NCI-H1694 treated with DMSO at 0.1 percent for 48 hours (cell line): ENCODE data around the gene BTBD1.
"Not testable (repeated sequence)": the region's sequence is repeated elsewhere in the genome, so short reads cannot be mapped to it uniquely, and the experiment has no call there.

Experiments
- DNase-seq: peaks from one replicate; lab custom pipeline; 2025; lab: John Stamatoyannopoulos, UW

Gene BTBD1

GRCh38 chr15:83092309-83092976 lies 25.4 kb upstream of the BTBD1 start:
- no peak for DNase-seq

DNA sequence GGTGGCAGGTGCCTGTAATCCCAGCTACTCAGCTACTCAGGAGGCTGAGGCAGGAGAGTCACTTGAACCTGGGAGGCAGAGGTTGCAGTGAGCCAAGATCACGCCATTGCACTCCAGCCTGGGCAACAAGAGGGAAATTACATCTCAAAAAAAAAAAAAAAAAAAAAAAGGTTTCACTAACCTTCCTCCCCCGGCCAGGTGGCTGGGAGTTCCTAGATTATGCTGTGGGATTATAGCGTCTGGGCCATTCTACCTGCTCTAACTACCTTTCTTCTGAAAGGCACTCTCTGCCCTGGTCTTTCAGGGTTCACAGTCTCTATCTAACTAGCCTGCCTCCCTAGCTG lies 24.9 kb upstream of the BTBD1 start:
- DNase-seq, result not testable (repeated sequence)

DNA sequence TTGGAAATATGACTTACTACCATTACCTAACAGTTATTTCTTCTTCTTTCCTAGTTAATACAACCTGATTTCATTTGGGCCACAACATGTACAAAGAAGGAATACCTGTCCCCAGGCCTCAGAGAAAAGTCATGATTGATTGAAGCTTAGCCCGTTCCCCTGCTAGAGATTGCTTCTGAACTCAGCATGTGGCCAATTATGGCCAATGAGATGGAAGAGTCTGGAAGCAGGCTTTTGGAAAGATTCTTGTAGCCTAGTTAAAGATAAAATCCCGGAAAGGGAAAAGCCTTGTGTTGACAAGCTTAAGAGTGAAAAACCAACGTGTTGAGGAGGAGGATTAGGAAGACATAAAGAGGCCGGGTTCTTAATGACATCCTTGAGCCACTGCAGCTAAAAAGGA lies 23.4 kb upstream of the BTBD1 start:
- DNase-seq, result no peak

DNA sequence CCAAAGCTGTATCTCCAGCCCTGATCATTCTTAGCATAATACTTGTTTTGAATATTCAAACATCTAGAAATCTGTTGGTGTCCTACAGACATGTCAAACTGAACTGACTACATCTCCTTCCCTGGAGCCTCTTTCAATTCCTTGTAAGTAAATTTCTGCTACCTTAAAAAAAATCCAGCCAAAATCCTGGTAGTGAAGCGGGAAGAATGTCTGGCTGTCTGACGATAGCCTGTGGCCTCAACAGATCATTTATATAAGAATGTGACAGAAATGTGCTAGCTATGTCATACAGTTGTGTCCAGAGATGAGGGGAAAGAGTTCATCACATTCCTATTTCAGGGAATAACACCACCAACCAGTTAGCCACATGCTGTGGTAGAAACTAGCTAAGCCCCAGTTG lies 21.8 kb upstream of the BTBD1 start:
- DNase-seq, result no peak

- DNase-seq, result no peak
These were observed 20.5 kb upstream of the BTBD1 start for GRCh38 chr15:83087576-83087975.

DNA sequence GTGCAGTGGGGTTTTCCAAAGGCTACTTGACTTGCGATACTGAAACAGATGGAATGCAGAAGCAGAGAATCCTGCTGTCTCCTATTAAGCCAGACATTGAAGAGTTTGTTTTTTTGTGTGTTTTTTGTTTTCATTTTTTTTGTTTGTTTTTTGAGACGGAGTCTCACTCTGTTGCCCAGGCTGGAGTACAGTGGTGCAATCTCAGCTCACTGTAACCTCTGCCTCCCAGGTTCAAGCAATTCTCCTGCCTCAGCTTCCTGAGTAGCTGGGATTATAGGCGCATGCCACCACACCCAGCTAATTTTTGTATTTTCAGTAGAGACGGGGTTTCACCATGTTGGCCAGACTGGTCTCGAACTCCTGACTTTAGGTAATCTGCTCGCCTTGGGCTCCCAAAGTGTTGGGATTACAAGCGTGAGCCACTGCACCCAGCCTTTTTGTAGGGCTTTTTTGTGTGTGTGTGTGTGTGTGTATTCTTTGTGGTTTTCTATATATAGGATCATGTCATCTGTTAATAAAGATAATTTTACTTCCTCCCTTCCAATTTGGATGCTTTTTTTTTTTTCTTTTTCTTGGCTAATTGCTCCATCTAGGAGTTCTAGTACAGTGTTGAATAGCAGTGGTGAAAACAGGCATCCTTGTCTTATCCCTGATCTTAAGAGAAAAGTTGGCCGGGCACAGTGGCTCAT lies 19.0 kb upstream of the BTBD1 start:
- not testable (repeated sequence) for DNase-seq

DNA sequence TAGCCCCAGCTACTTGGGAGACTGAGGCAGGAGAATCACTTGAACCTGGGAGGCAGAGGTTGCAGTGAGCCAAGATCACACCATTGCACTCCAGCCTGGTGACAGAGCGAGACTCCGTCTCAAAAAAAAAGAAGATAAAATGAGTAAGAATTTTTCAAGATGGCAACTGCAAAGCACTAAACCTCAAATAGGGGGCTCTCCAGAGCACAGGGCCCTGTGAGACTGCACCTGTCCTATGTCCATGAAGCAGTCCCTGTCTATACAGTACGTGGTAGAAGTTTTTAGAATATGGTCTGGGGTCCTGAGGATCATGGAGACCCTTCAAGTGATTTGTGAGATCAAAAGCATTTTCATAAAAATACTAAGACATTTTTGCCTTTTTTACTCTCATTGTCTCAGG lies 18.4 kb upstream of the BTBD1 start:
- DNase-seq, result not testable (repeated sequence)

DNA sequence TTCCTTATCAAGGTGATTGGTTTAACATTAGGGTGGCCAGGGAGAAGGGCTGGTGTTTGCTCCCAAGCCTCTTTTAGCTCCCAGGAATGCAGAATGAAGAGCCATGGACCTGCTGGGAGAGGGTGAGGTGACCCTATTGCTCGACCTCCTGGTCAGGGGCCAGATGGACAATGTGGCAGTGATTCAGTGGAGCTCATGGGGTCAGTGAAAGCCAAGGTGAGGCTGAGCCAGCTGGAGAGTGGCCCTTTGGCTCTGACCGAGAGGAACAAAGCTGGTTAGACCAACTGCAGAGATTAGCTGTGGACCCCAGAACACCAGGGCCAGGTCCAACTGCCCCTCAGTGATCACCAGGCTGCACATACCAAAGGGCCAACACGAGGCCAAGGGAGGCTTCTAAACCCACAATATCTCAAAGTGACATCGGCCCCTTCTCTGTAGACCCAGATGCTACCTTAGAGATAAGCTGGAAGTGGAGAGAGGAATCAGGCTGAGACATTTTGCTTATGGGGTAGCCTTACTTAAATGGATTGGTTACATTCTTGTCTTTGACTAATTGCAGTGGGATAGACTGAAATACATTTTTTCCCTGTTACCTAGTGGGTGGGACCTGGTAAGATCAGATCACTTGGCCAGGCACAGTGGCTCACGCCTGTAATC lies 15.8 kb upstream of the BTBD1 start:
- DNase-seq, result no peak

- DNase-seq, result no peak
These were observed 14.4 kb upstream of the BTBD1 start for GRCh38 chr15:83081256-83082014.

GRCh38 chr15:83078712-83079111 lies 11.7 kb upstream of the BTBD1 start:
- DNase-seq, result no peak

DNA sequence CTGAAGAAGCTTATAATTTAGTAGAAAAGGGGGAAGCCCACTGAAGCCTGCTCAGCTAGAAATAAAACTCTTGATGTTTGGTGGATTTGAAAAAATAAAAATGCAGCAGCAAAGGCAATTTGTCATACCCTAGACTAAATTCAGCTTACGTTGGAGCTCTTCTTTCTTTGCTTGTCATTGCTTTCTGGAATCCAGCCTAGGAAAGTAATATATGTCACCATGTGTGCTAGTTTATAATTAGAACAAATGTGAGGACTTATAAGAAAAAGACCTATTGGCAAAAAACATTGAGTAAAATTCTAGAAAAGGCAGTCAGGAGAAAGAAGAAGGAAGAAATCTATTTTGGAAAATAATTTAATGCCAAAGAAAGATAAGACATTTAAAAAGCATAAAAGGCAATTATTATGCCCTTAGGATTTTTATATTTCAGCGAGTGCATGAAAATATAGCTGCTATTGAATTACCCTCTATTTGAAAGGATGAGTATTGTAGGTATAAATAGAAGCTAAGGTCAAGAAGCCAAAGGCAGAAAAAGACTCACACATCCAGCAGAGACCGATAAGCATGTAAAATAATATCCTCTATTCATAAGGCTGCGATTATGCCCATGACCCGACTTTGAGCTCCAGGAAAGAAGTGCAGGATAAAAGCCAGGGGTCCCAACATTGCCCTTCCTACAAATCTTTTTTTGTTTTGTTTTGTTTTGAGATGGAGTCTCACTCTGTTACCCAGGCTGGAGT lies 10.6 kb upstream of the BTBD1 start:
- DNase-seq, result no peak

GRCh38 chr15:83069211-83069642 lies 2.2 kb upstream of the BTBD1 start:
- not testable (repeated sequence) for DNase-seq

GRCh38 chr15:83068054-83068453 lies 1.0 kb upstream of the BTBD1 start:
- no peak for DNase-seq

GRCh38 chr15:83067638-83067962 lies 548 bp upstream of the BTBD1 start:
- no peak for DNase-seq

- DNase-seq, result no peak
These were observed 868 bp downstream of the BTBD1 start for GRCh38 chr15:83066034-83066733.

GRCh38 chr15:83065431-83065830 lies 1.6 kb downstream of the BTBD1 start:
- DNase-seq, result no peak

DNA sequence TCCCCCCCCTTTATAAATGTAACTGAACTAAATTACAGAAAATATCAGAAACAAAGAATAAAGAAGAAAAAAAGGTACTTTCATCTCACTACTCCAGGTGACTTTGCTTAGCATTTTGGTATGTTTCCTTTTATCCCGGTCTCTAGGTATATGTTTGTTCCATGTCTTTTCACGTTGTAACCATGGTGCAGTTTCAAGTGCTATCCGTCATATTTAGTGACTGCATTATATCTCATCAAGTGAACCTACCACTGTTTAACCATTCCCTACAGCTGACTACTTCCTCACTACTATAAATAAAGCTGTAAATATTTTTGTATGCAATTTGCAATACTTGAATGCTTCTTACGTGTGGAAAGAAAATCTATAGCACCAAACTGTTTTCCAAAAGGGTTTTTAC lies 2.2 kb downstream of the BTBD1 start:
- no peak for DNase-seq

- DNase-seq, result no peak
These were observed 3.5 kb downstream of the BTBD1 start for GRCh38 chr15:83063551-83063950.

GRCh38 chr15:83062768-83063180 lies 4.3 kb downstream of the BTBD1 start:
- DNase-seq, result no peak

DNA sequence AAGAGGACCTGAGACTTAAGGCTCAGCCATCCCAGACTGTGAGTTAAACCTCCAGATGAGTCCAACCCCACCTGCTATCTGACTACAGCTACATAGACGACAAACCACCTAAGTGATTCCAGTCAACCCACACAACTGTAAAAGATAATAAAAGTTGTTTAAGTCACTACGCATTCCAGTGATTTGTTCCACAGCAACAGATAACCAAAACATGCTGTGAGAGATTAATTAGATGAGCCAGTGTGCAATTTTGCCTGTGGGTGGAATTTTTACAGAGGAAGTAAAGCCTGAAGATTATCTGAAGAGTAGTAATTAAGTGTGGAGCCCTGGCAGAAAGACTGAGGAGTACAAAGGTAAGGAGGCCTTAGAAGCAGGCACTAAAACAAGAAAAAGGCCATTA lies 5.4 kb downstream of the BTBD1 start:
- DNase-seq, result no peak

- no peak for DNase-seq
These were observed 9.2 kb downstream of the BTBD1 start for GRCh38 chr15:83057696-83058376.
